Left hindlimb (tissue), 1 donor: ENCODE data around the gene CCDC172.
"Not testable (repeated sequence)": the region's sequence is repeated elsewhere in the genome, so short reads cannot be mapped to it uniquely, and the experiment has no call there.

Source experiments
- DNase-seq: peaks from one replicate; pipeline ENCODE4 v3.0.0-alpha.2; 2018

CCDC172 gene

DNA sequence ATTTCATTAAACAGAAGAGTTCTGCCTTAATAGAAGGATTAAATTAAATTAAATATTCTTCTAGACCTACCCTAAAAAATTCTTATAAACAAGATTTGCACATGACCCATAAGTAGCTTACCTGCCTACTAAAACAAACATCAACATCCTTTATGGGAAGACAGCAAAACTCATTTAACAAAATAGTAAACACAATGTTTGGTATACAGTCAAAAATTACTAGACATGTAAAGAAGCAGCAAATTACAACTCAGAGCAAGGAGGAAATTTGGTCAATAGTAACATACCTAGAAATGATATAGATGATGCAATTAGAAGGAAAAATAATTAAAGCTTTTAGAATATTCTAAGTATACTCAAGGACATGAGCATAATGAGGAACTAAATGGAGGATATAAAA, 27.9 kb downstream of the CCDC172 start:
- no peak for DNase-seq

DNA sequence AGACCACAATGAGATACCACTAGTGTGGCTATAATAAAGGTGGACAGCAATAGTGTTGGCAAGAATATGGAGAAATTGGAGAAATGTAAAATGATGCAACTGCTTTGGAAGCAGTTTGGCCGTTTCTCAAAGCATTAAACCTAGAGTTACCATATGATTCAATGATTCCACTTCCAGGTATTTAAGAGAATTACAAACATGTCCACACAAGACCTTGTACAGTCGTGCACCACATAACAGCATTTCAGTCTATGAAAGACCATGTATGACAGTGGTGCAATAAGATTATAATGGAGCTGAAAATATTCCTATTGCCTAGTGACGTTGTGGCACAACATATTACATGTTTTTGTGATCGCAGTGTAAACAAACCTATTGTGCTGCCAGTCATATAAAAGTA, 29.6 kb downstream of the CCDC172 start:
- no peak for DNase-seq

DNA sequence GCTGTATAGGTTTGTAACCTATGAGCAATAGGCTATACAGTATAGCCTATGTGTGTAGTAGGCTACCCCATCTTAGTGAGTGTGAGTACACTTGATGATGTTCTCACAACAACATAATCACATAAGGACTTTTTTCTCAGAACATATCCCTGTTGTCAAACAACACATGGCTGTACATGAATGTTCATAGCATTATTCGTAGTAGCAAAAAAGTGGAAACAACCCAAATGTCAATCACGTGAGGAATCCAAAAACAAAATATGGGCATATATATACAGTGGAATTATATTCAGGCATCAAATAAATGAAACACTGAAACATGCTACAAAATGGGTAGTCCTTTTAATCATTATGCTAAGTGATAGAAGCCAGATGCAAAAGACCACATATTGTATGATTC, 31.1 kb downstream of the CCDC172 start:
- no peak for DNase-seq

DNA sequence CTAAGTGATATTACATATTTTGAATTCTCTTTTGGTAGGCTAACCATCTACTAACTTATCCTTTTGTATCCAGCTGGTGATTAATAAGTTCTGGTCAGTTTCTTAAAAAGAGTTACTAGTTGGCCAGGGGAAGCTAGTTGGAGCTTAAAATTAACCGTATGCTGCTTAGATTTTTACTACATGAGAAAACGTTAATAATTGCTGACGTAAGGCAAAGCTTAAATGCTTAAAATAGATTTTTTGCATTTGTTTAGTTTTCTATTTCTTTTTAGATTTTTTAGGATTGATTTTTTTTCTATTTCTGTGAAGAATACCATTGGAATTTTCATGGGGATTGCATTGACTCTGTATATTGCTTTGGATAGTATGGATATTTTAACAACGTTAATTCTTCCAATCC, 32.6 kb downstream of the CCDC172 start:
- no peak for DNase-seq

DNA sequence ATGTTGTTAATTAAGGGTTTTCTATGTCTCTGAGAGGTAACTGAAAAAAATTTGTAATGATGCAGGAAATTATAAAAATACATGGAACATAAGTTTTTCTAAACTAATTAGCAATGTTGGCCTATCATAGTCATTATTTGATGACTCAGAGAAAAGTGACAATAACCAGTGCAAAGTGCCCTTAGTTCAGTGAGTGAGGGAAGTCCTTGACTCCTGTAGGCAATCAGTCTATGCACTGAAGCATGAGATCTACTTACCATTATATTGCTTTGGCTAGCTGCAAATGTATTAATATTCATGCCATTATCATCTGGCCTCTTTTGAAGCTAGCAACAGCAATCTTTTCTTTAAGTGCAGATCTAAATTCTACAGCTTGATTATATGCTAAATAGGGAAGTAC, 40.6 kb downstream of the CCDC172 start:
- DNase-seq = no peak

DNA sequence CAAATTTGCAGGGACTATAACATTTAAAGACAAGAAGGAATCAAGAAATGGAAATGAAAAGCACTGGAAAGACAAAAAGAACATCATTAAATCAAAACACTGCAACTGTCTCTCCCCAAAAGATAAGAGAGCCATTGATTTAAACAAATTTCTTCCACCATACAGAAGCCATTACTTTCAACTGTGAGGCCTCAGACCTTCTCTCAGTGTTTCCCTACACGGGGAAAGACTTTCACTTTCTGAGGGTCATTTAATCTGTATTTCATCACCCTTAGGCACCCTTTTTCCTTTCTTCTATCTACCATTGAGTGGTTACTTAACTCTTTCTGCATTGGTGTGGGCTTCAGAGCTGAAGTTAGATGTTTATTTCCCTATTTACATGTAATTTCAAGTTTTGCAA, 47.5 kb downstream of the CCDC172 start:
- no peak for DNase-seq

DNA sequence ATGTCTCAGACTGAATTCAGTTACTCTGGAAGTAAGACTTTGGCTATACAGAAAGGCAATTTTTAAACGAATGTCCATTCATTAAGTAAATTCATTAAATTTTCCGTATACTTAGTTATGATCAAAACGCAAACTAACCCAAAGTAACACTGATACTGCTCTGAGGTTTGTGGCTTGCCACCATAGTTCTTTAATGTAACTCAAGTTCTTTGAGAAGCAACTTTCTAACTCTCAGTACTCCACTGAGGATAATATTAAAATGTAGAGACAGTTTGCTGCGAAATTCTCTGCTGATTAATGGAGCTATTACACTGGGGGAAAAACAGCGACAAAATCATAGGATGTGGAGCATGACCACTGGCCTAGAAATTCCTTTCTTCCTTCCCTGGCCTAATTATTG, 58.0 kb downstream of the CCDC172 start:
- no peak for DNase-seq

DNA sequence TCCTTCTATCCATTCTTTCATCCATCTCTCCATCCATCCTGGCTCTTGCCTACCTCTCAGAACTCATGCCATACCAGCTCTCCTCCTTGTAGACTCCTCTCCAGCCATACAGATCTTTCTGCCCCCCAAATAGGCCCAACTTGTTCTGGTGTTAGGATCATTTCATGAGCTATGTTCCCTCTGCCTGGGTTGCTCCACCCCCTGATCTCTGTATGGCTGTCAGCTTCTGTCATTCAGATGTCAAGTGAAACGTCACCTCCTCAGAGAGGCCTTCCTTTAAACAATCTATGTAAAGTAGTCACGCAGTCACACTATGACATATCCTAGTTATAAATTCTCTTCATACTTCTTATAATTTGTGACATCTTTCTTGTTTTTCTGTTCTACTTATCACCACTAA, 61.1 kb downstream of the CCDC172 start:
- DNase-seq = no peak

DNA sequence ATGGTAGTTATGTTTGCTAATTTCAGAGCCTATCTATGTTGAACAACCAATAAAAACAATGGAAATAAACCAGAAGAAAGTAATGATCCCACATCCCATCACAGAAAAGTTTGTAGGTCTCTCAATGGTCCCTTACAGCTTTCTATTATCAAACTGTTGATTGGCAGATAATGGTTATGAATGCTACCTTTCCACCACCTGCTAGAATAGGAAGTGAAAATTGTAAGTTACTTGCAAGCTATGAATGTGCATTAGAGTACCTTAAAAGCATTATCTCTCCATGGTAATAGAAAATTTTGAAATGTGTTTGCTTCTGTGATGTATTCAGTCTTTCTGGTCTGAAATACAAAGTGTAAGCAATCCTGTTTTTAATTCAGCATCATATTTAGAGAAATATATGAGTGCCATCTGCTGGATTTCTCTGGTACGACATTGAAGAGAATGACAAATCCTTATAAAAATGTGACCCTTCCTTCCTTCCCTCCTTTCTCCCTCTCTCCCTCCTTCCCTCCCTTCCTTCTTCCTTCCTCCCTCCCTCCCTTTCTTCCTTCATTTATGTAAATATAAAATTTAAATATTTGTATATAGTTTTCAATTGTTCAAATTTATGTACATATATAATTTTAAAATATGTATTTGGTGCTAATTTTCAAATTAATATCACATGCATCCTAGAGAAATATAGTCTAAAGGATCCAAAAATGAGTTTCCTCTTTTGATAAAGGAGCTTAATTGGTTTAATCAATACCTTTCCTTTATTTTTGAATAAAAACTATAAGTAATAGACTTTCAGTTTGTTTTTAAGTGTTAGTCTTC, 62.0 kb downstream of the CCDC172 start:
- DNase-seq = no peak

DNA sequence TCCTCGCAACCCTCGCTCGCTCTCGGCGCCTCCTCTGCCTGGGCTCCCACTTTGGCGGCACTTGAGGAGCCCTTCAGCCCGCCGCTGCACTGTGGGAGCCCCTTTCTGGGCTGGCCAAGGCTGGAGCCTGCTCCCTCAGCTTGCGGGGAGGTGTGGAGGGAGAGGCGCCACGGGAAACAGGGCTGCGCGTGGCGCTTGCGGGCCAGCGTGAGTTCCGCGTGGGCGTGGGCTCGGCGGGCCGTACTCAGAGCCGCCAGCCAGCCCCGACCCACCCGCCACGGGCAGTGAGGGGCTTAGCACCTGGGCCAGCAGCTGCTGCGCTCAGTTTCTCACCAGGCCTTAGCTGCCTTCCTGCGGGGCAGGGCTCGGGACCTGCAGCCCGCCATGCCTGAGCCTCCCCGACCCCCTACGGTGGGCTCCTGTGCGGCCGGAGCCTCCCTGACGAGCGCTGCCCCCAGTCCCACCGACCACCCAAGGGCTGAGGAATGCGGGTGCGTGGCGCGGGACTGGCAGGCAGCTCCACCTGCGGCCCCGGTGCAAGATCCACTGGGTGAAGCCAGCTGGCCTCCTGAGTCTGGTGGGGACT, 69.1 kb downstream of the CCDC172 start:
- DNase-seq = not testable (repeated sequence)

DNA sequence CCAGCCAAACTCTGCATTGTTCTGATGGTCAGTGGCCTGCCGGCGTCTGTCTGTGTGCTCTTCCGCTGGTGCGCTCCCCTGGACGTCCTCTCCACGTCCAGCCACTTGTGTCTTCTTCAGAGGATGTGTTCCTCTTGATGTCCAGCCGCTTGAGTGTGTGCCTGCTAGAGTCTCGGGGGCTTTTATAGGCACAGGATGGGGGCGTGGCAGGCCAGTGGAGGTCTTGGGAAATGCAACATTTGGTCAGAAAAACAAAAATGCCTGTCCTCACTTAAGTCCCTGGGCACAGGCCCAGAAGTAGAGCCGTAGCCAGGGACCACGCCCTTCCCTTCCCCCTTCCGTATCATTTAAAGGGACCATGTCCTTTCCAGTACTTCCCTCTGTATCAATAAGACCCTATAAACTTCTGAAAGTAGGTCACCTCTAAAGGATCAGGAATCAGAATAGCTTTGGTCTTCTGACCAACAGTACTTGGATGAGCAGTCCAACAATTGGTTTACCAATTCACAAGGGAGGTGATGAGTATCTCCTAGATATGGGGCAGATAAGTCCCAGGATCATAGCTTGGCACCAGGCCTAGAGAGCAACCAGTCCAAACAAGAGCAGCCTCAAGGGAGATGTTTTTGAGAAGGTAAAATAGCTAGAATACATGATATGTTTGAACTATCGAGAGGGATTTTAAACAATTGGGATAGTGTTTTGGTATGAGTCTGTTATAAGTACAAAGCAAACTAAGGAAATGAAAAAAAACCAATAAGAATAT, 71.2 kb downstream of the CCDC172 start:
- DNase-seq = no peak

DNA sequence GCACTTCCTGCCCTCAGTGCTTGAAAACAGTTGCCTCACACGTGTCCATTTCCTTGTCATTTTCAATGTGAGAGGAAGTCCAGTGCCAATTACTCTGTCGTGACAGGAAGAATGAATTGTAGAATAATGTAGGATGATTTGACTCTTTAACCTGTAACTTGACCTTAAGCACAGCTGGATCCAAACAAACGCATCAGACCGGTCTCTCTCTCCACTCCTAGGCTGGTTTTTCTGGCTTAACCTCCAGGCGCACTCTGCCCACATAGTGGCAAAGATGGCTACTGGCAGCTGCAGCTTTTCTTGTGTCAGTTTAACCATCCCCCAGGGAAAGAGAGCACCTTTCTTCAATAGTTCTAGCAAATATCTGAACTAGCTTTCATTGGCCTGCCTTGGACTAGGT, 74.0 kb downstream of the CCDC172 start:
- DNase-seq = no peak

DNA sequence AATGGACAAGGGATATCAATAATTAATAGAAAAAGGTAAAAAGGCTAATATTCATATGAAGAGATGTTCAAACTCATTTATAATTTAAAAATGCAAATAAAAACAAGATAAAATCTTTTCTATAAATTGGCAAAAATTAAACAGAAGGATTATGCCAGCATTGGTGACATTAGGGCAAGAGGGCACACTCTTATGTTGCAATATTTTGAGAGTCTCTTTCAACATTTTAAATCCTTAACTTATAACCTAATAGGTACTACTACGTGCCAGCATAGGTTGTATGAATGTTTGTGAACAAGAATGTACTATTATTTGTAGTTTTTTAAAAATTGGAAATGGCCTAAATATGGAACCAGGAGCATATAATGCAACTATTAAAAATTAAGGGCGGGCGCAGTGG, 78.6 kb downstream of the CCDC172 start:
- DNase-seq = no peak

DNA sequence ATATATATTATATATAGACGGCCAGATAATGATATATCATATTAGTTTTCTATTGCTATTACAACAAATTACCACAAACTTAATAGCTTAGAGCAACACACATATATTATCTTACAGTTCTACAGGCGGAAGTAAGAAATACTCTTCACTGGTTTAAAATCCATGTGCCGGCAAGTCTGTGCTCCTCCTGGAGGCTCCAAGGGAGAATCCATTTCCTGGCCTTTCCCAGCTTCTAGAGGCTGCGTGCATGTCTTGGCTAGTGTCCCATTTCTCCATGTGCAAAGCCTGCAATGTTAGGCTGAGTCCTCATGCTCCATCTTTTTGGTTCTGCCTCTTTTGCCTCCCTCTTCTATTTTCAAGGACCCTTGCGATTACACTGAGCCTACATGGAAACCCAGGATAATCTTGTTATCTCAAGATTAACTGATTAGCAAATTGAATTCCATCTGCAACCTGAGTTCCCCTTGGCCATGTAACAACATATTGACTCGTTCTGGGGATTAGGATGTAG, 79.5 kb downstream of the CCDC172 start:
- no peak for DNase-seq

DNA sequence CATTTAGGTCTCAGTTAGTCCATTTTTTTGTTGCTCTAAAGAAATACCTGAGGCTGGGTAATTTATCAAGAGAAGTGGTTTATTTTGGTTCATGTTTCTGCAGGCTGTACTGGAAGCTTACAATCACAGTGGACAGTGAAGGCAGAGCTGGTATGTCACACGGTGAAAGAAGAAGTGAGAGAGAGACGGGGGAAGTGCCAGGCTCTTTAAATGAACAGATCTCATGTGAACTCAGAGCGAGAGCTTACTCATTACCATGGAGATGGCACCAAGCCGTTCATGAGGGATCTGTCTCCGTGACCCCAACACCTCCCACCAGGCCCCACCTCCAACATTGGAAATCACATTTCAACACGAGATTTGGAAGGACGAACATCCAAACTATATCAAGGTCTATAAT, 84.5 kb downstream of the CCDC172 start:
- no peak for DNase-seq

DNA sequence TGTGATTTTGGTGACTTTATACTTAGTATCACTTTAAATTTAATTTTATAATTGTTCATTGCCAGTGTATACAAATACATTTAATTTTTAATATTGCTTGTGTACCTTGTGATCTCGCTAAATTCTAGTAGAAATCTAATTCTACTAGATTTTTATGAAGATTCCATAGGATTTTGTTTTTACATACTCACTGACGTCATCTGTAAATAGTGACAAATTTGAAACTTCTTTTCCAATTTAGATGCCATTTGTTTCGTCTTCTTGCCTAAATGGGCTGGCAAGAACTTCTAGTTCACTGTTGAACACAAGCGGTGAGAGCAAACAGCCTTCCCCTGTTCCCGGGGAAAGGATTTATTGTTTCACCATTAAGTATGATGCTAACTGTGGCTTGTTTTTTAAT, 86.1 kb downstream of the CCDC172 start:
- no peak for DNase-seq

DNA sequence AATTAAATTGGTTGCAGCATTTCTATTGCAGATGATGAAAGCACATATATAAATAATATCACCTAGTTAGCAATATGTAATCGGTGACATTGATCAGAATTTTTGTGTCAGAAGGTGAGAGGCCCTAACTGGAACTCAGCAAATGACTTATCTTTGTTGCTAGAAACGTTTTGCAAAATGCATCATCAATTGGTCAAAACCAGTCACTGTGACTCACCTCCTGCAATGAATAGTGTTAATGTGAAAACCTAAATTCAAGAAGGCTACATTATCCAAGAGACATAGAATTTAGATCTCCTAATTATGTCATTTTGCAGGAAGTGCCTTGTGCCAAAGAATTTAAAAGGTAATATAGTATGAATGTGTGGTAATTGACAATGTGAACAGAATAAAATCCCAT, 93.6 kb downstream of the CCDC172 start:
- no peak for DNase-seq

DNA sequence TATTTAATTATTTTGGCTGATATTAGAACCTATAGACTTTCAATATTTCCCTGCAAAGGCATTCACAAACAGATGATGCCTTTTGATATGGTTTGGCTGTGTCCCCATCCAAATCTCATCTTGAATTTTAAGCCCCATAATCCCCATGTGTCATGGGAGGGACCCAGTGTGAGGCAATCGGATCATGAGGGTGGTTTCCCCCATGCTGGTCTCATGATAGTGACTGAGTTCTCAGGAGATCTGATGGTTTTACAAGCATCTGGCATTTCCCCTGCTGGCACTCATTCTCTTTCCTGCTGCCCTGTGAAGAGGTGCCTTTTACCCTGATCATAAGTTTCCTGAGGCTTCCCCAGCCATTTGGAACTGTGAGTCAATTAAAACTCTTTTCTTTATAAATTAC, 94.1 kb downstream of the CCDC172 start:
- no peak for DNase-seq

DNA sequence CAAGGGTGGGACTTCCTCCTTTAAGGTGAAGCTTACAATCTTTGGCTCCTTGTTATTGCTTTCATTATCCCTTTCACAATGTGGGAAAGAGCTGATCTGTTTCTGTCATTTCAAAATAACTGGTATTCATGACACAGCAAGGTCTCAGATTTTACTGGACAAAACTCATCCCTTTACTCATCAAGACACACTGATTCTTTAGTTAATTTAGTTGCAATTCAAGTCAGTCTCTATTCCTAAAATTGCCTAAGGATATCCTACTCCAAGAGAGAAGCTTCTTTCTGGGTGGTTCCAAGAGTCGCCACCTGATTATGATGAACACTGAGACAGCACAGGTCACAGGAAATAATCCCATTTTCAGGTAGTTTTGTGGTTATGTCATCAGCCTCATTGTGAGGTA, 97.6 kb downstream of the CCDC172 start:
- no peak for DNase-seq

DNA sequence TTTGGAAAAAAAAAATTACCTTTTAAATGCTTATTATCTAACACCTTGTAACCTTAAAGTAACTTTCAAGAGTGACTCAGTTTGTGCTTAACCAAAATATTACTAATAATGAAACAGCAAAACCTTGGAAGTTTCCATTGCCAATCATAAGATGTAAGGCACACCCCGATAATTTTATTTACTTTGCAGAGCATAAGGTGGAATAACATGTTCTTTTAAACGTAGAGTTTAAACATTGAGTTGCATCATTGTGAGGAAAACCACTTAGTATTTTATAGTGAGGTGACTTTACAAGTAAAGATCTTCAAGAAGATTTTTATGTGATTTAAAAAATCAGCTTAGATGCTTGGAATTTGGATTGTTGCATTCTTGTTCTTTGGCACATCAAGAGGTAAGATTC, 103.4 kb downstream of the CCDC172 start, which contains the start of gene PNLIPRP3:
PNLIPRP3 (plus strand) TSS at position 177 of the 400 bp plus-strand sequence; CDS start at position 343, 166 bp downstream.
- no peak for DNase-seq

DNA sequence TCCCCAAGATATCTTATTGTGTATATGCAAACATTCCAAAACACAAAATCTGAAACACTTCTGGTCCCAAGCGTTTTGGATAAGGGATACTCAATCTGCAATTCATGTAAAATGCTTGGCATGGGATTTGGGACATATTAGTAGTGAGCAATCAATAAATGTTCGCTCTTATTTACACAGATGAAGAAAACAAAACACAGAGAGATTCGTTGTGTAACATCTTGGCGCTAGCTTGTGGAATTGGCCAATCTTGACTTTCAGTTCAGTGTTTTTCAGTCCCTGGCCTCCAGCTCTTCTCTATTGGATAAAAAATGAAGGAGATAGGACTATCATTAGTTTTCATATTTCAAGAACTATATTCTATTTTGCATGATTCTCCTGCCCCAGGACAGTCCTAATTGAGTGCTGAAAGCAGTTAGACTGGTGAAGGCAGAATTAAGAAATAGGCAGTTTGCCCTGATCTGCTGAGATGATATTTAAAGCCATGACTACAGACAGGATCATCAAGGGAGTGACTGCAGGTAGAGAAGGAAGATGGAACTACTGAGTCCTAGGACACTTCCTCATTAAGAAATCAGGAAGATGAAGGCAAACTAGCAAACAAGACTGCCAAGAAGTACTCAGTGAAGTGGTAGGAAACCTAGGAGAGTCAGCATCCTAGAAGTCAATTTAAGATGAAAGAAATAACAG, 105.2 kb downstream of the CCDC172 start:
- no peak for DNase-seq
